HepG2 (cell line): Measurements from ENCODE around the gene NDRG2. TPM values are rescaled to one million over a fixed set of nuclear protein-coding genes. Genes with fewer than 3 reads are reported as not detected.

Source experiments
- ARID4A ChIP-seq: sonication (generic); formaldehyde crosslinking; IDR thresholded peaks from 2 replicates; pipeline ENCODE4 v1.5.0; 2020; ENCODE audit warnings: mild to moderate bottlenecking, missing genetic modification reagents, borderline replicate concordance
- ARNT2 ChIP-seq: sonication (generic); formaldehyde crosslinking; IDR thresholded peaks from 2 replicates; pipeline ENCODE4 v1.8.0; 2022; ENCODE audit warnings: mild to moderate bottlenecking, low read depth, missing genetic modification reagents, moderate library complexity
- FOXA3 ChIP-seq: IDR thresholded peaks from 2 replicates; pipeline ENCODE4 v1.6.1; 2016; ENCODE audit warnings: missing genetic modification reagents, missing compliant biosample characterization
- FOXP1 ChIP-seq, 2 experiments: fragments of 450-650 bp in 1 of 2; IDR thresholded peaks; 2 replicates each; pipeline ENCODE4 v1.6.1; 2017 to 2018; ENCODE audit warnings: antibody characterized with exemption in 1 of 2
- KAT8 ChIP-seq: IDR thresholded peaks from 2 replicates; pipeline ENCODE4 v1.6.1; 2016; ENCODE audit warnings: missing genetic modification reagents, missing compliant biosample characterization
- KLF13 ChIP-seq: sonication (generic); formaldehyde crosslinking; IDR thresholded peaks from 2 replicates; pipeline ENCODE4 v1.4.0; 2020; ENCODE audit warnings: mild to moderate bottlenecking, missing genetic modification reagents
- NCOA1 ChIP-seq: sonication (generic); formaldehyde crosslinking; IDR thresholded peaks from 2 replicates; pipeline ENCODE4 v1.9.0; 2021; ENCODE audit warnings: missing genetic modification reagents
- NFE2L1 ChIP-seq: sonication (generic); formaldehyde crosslinking; IDR thresholded peaks from 2 replicates; pipeline ENCODE4 v1.4.0; 2020; ENCODE audit warnings: missing genetic modification reagents, mild to moderate bottlenecking, borderline replicate concordance
- RBAK ChIP-seq: sonication (generic); formaldehyde crosslinking; IDR thresholded peaks from 2 replicates; pipeline ENCODE4 v1.5.1; 2020; ENCODE audit warnings: mild to moderate bottlenecking, missing genetic modification reagents
- RXRB ChIP-seq: IDR thresholded peaks from 2 replicates; pipeline ENCODE4 v1.6.1; 2016; ENCODE audit warnings: borderline replicate concordance, missing genetic modification reagents, missing compliant biosample characterization
- SP2 ChIP-seq: sonication (generic); formaldehyde crosslinking; IDR thresholded peaks from 2 replicates; pipeline ENCODE4 v1.5.1; 2020; ENCODE audit warnings: mild to moderate bottlenecking, missing genetic modification reagents
- SRSF9 ChIP-seq: fragments of 200-400 bp; formaldehyde crosslinking; IDR thresholded peaks from 2 replicates; pipeline ENCODE4 v1.6.1; 2018; ENCODE audit warnings: borderline replicate concordance, mild to moderate bottlenecking, low read depth, low read length; ENCODE audit not compliant: insufficient read depth, poor library complexity, severe bottlenecking
- TCF7 ChIP-seq: sonication (generic); IDR thresholded peaks from 2 replicates; pipeline ENCODE4 v1.6.1; 2016; ENCODE audit warnings: antibody characterized with exemption, low read depth
- ZBTB20 ChIP-seq: sonication (generic); formaldehyde crosslinking; IDR thresholded peaks from 2 replicates; pipeline ENCODE4 v1.8.1; 2023; ENCODE audit warnings: missing genetic modification reagents, low read depth, mild to moderate bottlenecking, borderline replicate concordance
- ZBTB21 ChIP-seq: sonication (generic); formaldehyde crosslinking; IDR thresholded peaks from 2 replicates; pipeline ENCODE4 v1.4.0; 2020; ENCODE audit warnings: missing genetic modification reagents
- ZMYM3 ChIP-seq: sonication (generic); formaldehyde crosslinking; IDR thresholded peaks from 2 replicates; pipeline ENCODE4 v1.5.1; 2020; ENCODE audit warnings: mild to moderate bottlenecking, missing genetic modification reagents
- ZMYM4 ChIP-seq: sonication (generic); formaldehyde crosslinking; IDR thresholded peaks from 2 replicates; pipeline ENCODE4 v1.8.1; 2023; ENCODE audit warnings: mild to moderate bottlenecking, missing genetic modification reagents
- ZNF3 ChIP-seq: IDR thresholded peaks from 2 replicates; pipeline ENCODE4 v1.7.0; 2017; ENCODE audit warnings: inconsistent platforms
- ZNF367 ChIP-seq: sonication (generic); formaldehyde crosslinking; IDR thresholded peaks from 2 replicates; pipeline ENCODE4 v1.4.0; 2020; ENCODE audit warnings: missing genetic modification reagents, borderline replicate concordance
- ZNF574 ChIP-seq: sonication (generic); formaldehyde crosslinking; IDR thresholded peaks from 2 replicates; pipeline ENCODE4 v1.4.0; 2020; ENCODE audit warnings: missing genetic modification reagents
- ZNF660 ChIP-seq: sonication (generic); formaldehyde crosslinking; IDR thresholded peaks from 2 replicates; pipeline ENCODE4 v1.5.1; 2020; ENCODE audit warnings: mild to moderate bottlenecking, low read depth, missing genetic modification reagents, borderline replicate concordance
- polyA plus RNA-seq, 8 experiments: library from polyadenylated mRNA; depleted of rRNA in 3 of 8; stranded (reverse) in 7 of 8; unstranded in 1 of 8; fragments of >200 nt; fragmentation: Illumina TruSeq in 4 of 8; extraction: Trizol in 4 of 8; gene quantifications; 2 replicates each; pipeline versions ENCODE4 v1.2.1 to v1.2.3, GENCODE V29; 2011 to 2016; ENCODE audit warnings: low read depth in 4 of 8, missing spikeins in 1 of 8, mixed read lengths in 1 of 8; ENCODE audit not compliant: insufficient read depth in 1 of 8
- total RNA-seq, 5 experiments: library from RNA; depleted of rRNA; stranded (reverse); fragments of >200 nt; fragmentation: Illumina TruSeq; extraction: Trizol; gene quantifications; 2 replicates each; pipeline ENCODE4 v1.2.3, GENCODE V29; 2016; ENCODE audit warnings: low read depth in 1 of 5

The NDRG2 gene
- total and polyA plus RNA-seq, 2 of the 13 experiments (the other 11 are each of a cell fraction or from before 2014, with no cell fraction given): 27.2 to 189 TPM

GRCh38 chr14:21038441-21039422 is 13.9 kb upstream of the NDRG2 start (continued):
- TF ChIP-seq ZBTB21 (CRISPR knock-in tag): no peak
- no peak for TF ChIP-seq ZNF660 (CRISPR knock-in tag)
- TF ChIP-seq ZBTB20 (CRISPR knock-in tag): no peak
- no peak for TF ChIP-seq ZNF3
- 0 out of 2 replicates have a peak, but pooled peaks have one; percentile 54 for TF ChIP-seq NCOA1 (CRISPR knock-in tag)
- no peak for TF ChIP-seq ZNF367 (CRISPR knock-in tag)
- peak; percentile 39; the same call in 1 of the 2 replicates for TF ChIP-seq ZNF574
- 0 out of 2 replicates have a peak, but pooled peaks have one; percentile 45 for TF ChIP-seq ZMYM3 (CRISPR knock-in tag)
- TF ChIP-seq KLF13 (CRISPR knock-in tag): no peak
- TF ChIP-seq NFE2L1 (CRISPR knock-in tag): no peak
- TF ChIP-seq SP2 (CRISPR knock-in tag): peak; percentile 42; the same call in 1 of the 2 replicates
- TF ChIP-seq ARID4A (CRISPR knock-in tag): peak; percentile 62
- TF ChIP-seq SRSF9: no peak
- 0 out of 2 replicates have a peak, but pooled peaks have one; percentile 32 for TF ChIP-seq ARNT2 (CRISPR knock-in tag)
- no peak for TF ChIP-seq TCF7
- peak; percentile 24; the same call in 1 of the 2 replicates for TF ChIP-seq ZMYM4 (CRISPR knock-in tag)
- TF ChIP-seq FOXP1 (IDR thresholded peaks at IDR 0.05): no peak
- TF ChIP-seq FOXP1 (CRISPR knock-in tag; IDR thresholded peaks at IDR 0.05): 0 out of 2 replicates have a peak, but pooled peaks have one; percentile 55
- peak; percentile 38; the same call in 1 of the 2 replicates for TF ChIP-seq RXRB (CRISPR knock-in tag)
- 0 out of 2 replicates have a peak, but pooled peaks have one; percentile 46 for TF ChIP-seq KAT8
- no peak for TF ChIP-seq RBAK (CRISPR knock-in tag)
- TF ChIP-seq FOXA3 (CRISPR knock-in tag): no peak; the same call in 1 of the 2 replicates
